Stimulated activated CD8-positive, alpha-beta memory T cell treated with anti-CD3 and anti-CD28 coated beads, Interleukin-4, amount 100 ng/mL, for 4 hours (primary cell): ENCODE data around the gene IGFBPL1.
"Not testable (repeated sequence)": the region's sequence is repeated elsewhere in the genome, so short reads cannot be mapped to it uniquely, and the experiment has no call there.

Source experiments
- DNase-seq, 2 donors: peaks; one replicate each; pipeline ENCODE4 v3.0.0-alpha.2; 2020; ENCODE audit warnings: low read depth in 2 of 2, low spot score in 1 of 2

The IGFBPL1 gene

GRCh38 chr9:38423973-38424843 is at the start of gene IGFBPL1:
TSS of gene IGFBPL1 (minus strand) at chr9:38424454. CDS start at chr9:38424424, 30 bp downstream.
- no peak for DNase-seq

- DNase-seq, result not testable (repeated sequence)
Observed at GRCh38 chr9:38472583-38473249, 48.5 kb upstream of the IGFBPL1 start.

GRCh38 chr9:38467404-38467803 is 43.1 kb upstream of the IGFBPL1 start:
- DNase-seq, result no peak

- no peak for DNase-seq
Observed at GRCh38 chr9:38453835-38454234, 29.6 kb upstream of the IGFBPL1 start.

GRCh38 chr9:38451162-38451561 is 26.9 kb upstream of the IGFBPL1 start:
- no peak for DNase-seq

GRCh38 chr9:38447703-38448102 is 23.4 kb upstream of the IGFBPL1 start:
- DNase-seq, result no peak

- no peak for DNase-seq
Observed at GRCh38 chr9:38445154-38446043, 21.1 kb upstream of the IGFBPL1 start.

- DNase-seq, result no peak
Observed at GRCh38 chr9:38443597-38443996, 19.3 kb upstream of the IGFBPL1 start.

GRCh38 chr9:38443181-38443580 is 18.9 kb upstream of the IGFBPL1 start:
- no peak for DNase-seq

GRCh38 chr9:38442473-38443096 is 18.3 kb upstream of the IGFBPL1 start:
- DNase-seq, result no peak

GRCh38 chr9:38441347-38442085 is 17.3 kb upstream of the IGFBPL1 start:
- no peak for DNase-seq

- no peak for DNase-seq
Observed at GRCh38 chr9:38440516-38440915, 16.3 kb upstream of the IGFBPL1 start.

- DNase-seq, result no peak
Observed at GRCh38 chr9:38439916-38440301, 15.7 kb upstream of the IGFBPL1 start.

GRCh38 chr9:38439291-38439915 is 15.1 kb upstream of the IGFBPL1 start:
- no peak for DNase-seq

- no peak for DNase-seq
Observed at GRCh38 chr9:38437193-38437823, 13.1 kb upstream of the IGFBPL1 start.

GRCh38 chr9:38436708-38437107 is 12.5 kb upstream of the IGFBPL1 start:
- no peak for DNase-seq

- no peak for DNase-seq
Observed at GRCh38 chr9:38435521-38435920, 11.3 kb upstream of the IGFBPL1 start.

GRCh38 chr9:38434853-38435252 is 10.6 kb upstream of the IGFBPL1 start:
- no peak for DNase-seq

GRCh38 chr9:38434365-38434764 is 10.1 kb upstream of the IGFBPL1 start:
- no peak for DNase-seq
